ENCODE measurements around the gene HACD1. TPM values are rescaled to one million over a fixed set of nuclear protein-coding genes. Genes with fewer than 3 reads are reported as not detected.

Gene HACD1
- total RNA-seq, 2 donors from 2014 or later = 1.6 to 3.5 TPM

- Mint-ChIP-seq H3K4me1 (no peaks in the 10 kb centered on the region), H3K4me3 (no peak overlapping the region), H3K36me3 (ENCODE audit: low read depth) (no peaks in the 10 kb centered on the region), H3K27me3 (no peaks in the 10 kb centered on the region), H3K9me3 (no peaks in the 10 kb centered on the region), H3K27ac (no peak overlapping the region)
- no peak for ATAC-seq (replicated peaks)
Measured at GRCh38 chr10:17578603-17579002, 38.6 kb downstream of the HACD1 start.

DNA sequence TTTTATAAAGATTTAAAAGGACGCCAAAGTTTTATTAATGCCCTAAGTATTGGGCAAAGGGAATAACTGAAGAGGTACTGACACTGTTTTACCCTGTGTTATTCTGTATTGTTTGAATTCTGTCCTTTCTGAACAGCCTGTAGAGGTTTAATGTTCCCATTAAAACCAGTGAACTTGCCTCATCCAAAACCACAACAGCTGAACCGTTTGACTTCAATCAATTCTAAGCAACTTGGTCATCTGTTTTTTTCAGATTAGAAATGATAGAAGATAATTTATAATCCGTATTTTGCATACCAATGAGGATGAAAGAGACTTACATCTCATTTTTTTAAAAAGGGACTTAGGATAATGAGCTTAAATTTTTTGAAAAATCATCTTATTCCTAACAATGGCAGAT is 40.4 kb downstream of the HACD1 start:
- ATAC-seq (replicated peaks) = no peak
- no peaks in the 10 kb centered on the region for H3K27me3 Mint-ChIP-seq
- no peaks in the 10 kb centered on the region for H3K4me1 Mint-ChIP-seq
- no peak overlapping the region for H3K4me3 Mint-ChIP-seq
- H3K36me3 Mint-ChIP-seq (ENCODE audit: low read depth) = no peaks in the 10 kb centered on the region
- H3K27ac Mint-ChIP-seq = no peak overlapping the region
- no peaks in the 10 kb centered on the region for H3K9me3 Mint-ChIP-seq

GRCh38 chr10:17564911-17565310 is 52.3 kb downstream of the HACD1 start:
- H3K27ac Mint-ChIP-seq = no peak overlapping the region
- no peak overlapping the region for H3K4me3 Mint-ChIP-seq
- H3K36me3 Mint-ChIP-seq (ENCODE audit: low read depth) = no peaks in the 10 kb centered on the region
- H3K9me3 Mint-ChIP-seq = no peaks in the 10 kb centered on the region
- H3K27me3 Mint-ChIP-seq = no peaks in the 10 kb centered on the region
- no peak for ATAC-seq (replicated peaks)
- no peaks in the 10 kb centered on the region for H3K4me1 Mint-ChIP-seq

DNA sequence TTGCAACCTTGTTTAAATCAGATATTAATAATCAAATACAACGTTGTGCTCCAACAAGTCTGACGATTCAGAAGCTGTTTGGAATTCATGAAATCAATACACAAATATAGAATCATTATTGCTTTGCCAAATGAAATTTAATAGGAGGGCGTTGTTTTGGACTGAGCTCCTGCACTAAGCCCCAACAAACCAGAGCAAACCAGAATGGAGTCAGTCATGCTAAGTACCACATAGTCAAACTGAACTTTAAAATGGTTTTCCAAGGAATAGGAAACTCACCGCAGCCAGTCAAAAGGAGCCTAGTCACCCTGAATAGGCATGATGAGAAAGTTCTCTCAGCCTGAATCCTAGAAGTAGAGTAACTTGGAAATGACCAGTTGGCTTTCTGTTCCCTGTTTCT is 53.7 kb downstream of the HACD1 start:
- Mint-ChIP-seq H3K4me1 (no peaks in the 10 kb centered on the region), H3K36me3 (ENCODE audit: low read depth) (no peaks in the 10 kb centered on the region), H3K9me3 (no peaks in the 10 kb centered on the region), H3K27me3 (no peaks in the 10 kb centered on the region), H3K4me3 (no peak overlapping the region), H3K27ac (no peak overlapping the region)
- ATAC-seq (replicated peaks) = no peak

DNA sequence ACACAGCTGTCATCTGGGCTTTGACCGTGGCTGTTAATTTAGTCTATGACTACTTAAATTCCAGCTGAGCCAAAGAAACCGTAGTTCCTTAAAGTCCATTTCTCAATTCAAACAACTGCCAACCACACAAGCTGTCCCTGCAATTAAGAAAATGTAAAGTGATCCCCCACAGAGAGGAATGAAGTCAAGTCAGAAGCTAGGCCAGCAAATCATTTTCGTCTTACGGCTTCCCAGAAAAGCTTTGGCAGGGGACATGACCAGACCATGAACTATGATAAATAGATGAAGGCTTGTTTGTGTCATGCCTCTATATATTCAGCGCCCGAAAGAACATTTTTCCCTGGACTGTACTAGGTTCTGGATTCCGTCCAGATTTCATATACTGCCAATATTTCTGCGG is 54.6 kb downstream of the HACD1 start:
- Mint-ChIP-seq H3K27me3 (no peaks in the 10 kb centered on the region), H3K36me3 (ENCODE audit: low read depth) (no peaks in the 10 kb centered on the region), H3K4me3 (no peak overlapping the region), H3K9me3 (no peaks in the 10 kb centered on the region), H3K27ac (no peak overlapping the region), H3K4me1 (no peaks in the 10 kb centered on the region)
- ATAC-seq (replicated peaks) = no peak

GRCh38 chr10:17561111-17561510 is 56.1 kb downstream of the HACD1 start:
- H3K36me3 Mint-ChIP-seq (ENCODE audit: low read depth) = no peaks in the 10 kb centered on the region
- no peaks in the 10 kb centered on the region for H3K27me3 Mint-ChIP-seq
- H3K4me3 Mint-ChIP-seq = no peak overlapping the region
- no peaks in the 10 kb centered on the region for H3K9me3 Mint-ChIP-seq
- H3K4me1 Mint-ChIP-seq = no peaks in the 10 kb centered on the region
- no peak for ATAC-seq (replicated peaks)
- no peak overlapping the region for H3K27ac Mint-ChIP-seq

DNA sequence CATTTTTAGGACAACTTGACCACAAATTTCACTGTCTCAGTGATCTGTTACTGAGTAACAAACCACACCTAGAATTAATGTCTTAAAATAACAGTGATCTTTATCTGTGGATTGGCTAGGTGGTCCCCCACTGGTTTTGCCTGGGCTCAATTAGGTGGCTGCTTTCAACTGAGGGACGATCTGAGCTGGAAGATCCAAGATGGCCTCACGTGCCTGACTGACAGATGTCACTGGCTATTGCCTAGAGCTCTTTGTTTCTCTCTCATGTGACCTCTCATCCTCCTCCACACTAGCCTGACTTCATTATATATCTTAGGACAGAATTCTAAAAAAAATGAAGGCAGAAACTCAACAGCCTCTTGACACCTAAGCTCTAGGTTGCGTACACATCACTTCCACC is 59.7 kb downstream of the HACD1 start:
- Mint-ChIP-seq H3K36me3 (ENCODE audit: low read depth) (no peaks in the 10 kb centered on the region), H3K27me3 (no peaks in the 10 kb centered on the region), H3K4me1 (no peaks in the 10 kb centered on the region), H3K27ac (no peak overlapping the region), H3K9me3 (no peaks in the 10 kb centered on the region), H3K4me3 (no peak overlapping the region)
- ATAC-seq (replicated peaks) = no peak

DNA sequence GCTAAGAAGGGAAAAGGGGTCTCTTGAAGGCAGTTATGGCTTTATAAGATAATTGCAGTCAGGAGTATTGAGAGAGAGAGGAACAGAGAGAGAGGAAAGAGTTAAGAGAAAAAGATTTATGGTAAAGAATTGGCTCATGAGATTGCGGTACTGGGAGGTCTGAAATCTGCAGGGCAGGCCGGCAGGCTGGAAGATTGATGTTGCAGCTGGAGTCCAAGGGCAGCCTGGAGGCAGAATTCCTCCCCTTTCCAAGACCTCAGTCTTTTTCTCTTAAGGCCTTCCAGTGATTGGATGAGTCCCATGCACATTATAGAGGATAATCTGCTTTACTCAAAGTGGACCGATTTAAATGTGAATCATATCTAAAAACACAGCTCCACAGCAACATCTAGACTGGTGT is 68.4 kb downstream of the HACD1 start:
- Mint-ChIP-seq H3K27ac (no peak overlapping the region), H3K27me3 (no peaks in the 10 kb centered on the region), H3K4me3 (no peak overlapping the region), H3K4me1 (no peaks in the 10 kb centered on the region), H3K36me3 (ENCODE audit: low read depth) (no peaks in the 10 kb centered on the region), H3K9me3 (no peaks in the 10 kb centered on the region)
- no peak for ATAC-seq (replicated peaks)

DNA sequence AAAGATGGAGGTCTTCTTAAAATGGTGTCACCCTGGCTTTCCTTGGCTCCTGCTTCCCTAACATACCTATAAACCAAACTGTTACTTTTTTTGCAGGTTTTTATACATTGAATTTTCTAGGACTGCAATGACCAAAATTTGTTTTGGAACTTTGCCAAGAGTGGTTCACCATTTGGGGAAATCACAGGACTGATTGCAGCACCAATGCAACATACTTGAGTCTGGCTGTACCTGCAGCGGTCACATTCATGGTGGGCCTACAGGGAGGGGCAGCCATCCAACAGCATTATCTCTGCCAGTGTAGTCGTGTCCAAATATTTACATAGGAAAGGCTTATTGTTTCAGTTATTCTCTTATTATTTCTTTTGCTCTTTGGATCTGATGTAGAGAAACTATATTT is 69.0 kb downstream of the HACD1 start:
- Mint-ChIP-seq H3K36me3 (ENCODE audit: low read depth) (no peaks in the 10 kb centered on the region), H3K9me3 (no peaks in the 10 kb centered on the region), H3K4me3 (no peak overlapping the region), H3K27ac (no peak overlapping the region), H3K27me3 (no peaks in the 10 kb centered on the region), H3K4me1 (no peaks in the 10 kb centered on the region)
- ATAC-seq (replicated peaks) = no peak

- H3K4me1 Mint-ChIP-seq = no peaks in the 10 kb centered on the region
- no peak overlapping the region for H3K4me3 Mint-ChIP-seq
- no peak for ATAC-seq (replicated peaks)
- no peaks in the 10 kb centered on the region for H3K27me3 Mint-ChIP-seq
- no peaks in the 10 kb centered on the region for H3K36me3 Mint-ChIP-seq (ENCODE audit: low read depth)
- H3K27ac Mint-ChIP-seq = no peak overlapping the region
- no peaks in the 10 kb centered on the region for H3K9me3 Mint-ChIP-seq
Measured at GRCh38 chr10:17547060-17547459, 70.1 kb downstream of the HACD1 start.

- no peaks in the 10 kb centered on the region for H3K27me3 Mint-ChIP-seq
- ATAC-seq (replicated peaks) = no peak
- peaks cover 2% of the 10 kb centered on the region for H3K9me3 Mint-ChIP-seq
- H3K36me3 Mint-ChIP-seq (ENCODE audit: low read depth) = no peaks in the 10 kb centered on the region
- no peaks in the 10 kb centered on the region for H3K4me1 Mint-ChIP-seq
- H3K27ac Mint-ChIP-seq = no peak overlapping the region
- H3K4me3 Mint-ChIP-seq = no peak overlapping the region
Measured at GRCh38 chr10:17544465-17544864, 72.7 kb downstream of the HACD1 start.

Other genes starting within 250 kb of the HACD1 start
- under 1 TPM in 1 of 2 donors, not detected in 1; 0.84 TPM for gene ST8SIA6, start 162.8 kb downstream of the HACD1 start, total RNA-seq
- 10 to 100 TPM; 27.0 to 35.4 TPM for gene STAM, start 26.8 kb upstream of the HACD1 start, total RNA-seq
- gene TMEM236, start 134.8 kb upstream of the HACD1 start, total RNA-seq = under 1 TPM; 0.30 to 0.37 TPM
- gene MRC1, start 192.0 kb upstream of the HACD1 start, total RNA-seq = under 1 TPM in 1 of 2 donors, not detected in 1; 0.08 TPM